ENCODE results near the gene CERK. TPM values are rescaled to one million over a fixed set of nuclear protein-coding genes. Genes with fewer than 3 reads are reported as not detected.

CERK gene
- total and polyA plus RNA-seq, 2 of the 13 experiments (the other 11 are each of a cell fraction or from before 2014, with no cell fraction given), result 40.3 to 41.9 TPM

GRCh38 chr22:46739094-46739870, 1.2 kb upstream of the CERK start (continued):
- TF ChIP-seq ZSCAN5A (CRISPR knock-in tag; IDR thresholded peaks at IDR 0.05; ENCODE audit: borderline replicate concordance), result no peak
- no peak for TF ChIP-seq RFX1 (IDR thresholded peaks at IDR 0.05)
- TF ChIP-seq ZBTB44 (CRISPR knock-in tag; IDR thresholded peaks at IDR 0.05), result no peak
- no peak for TF ChIP-seq NKX3-1 (CRISPR knock-in tag; IDR thresholded peaks at IDR 0.05)
- peak; percentile 58 for TF ChIP-seq ARID4A (CRISPR knock-in tag; IDR thresholded peaks at IDR 0.05; ENCODE audit: borderline replicate concordance)
- TF ChIP-seq HOXA3 (CRISPR knock-in tag; IDR thresholded peaks at IDR 0.05), result no peak; the same call in 1 of the 2 replicates
- TF ChIP-seq KMT2B (CRISPR knock-in tag; IDR thresholded peaks at IDR 0.05), result no peak
- no peak for TF ChIP-seq ZBTB37 (CRISPR knock-in tag; IDR thresholded peaks at IDR 0.05)
- no peak for TF ChIP-seq ZNF510 (CRISPR knock-in tag; IDR thresholded peaks at IDR 0.05; ENCODE audit: low read depth)
- no peak for TF ChIP-seq SMAD9 (CRISPR knock-in tag; IDR thresholded peaks at IDR 0.05)
- peak; percentile 24; the same call in 1 of the 2 replicates for TF ChIP-seq ZNF788 (CRISPR knock-in tag; IDR thresholded peaks at IDR 0.05; ENCODE audit: borderline replicate concordance)
- TF ChIP-seq MAF1 (CRISPR knock-in tag; IDR thresholded peaks at IDR 0.05; ENCODE audit: borderline replicate concordance), result no peak
- TF ChIP-seq SRY (CRISPR knock-in tag; IDR thresholded peaks at IDR 0.05), result no peak
- TF ChIP-seq TFDP1 (CRISPR knock-in tag; IDR thresholded peaks at IDR 0.05; ENCODE audit: borderline replicate concordance), result peak; percentile 81
- no peak for TF ChIP-seq MTF1 (CRISPR knock-in tag; IDR thresholded peaks at IDR 0.05)
- TF ChIP-seq STAG1 (CRISPR knock-in tag; IDR thresholded peaks at IDR 0.05), result peak; percentile 52; the same call in 1 of the 2 replicates
- TF ChIP-seq ZNF75D (CRISPR knock-in tag; IDR thresholded peaks at IDR 0.05; ENCODE audit: borderline replicate concordance), result no peak
- TF ChIP-seq TSC22D2 (CRISPR knock-in tag; IDR thresholded peaks at IDR 0.05; ENCODE audit: borderline replicate concordance), result peak; percentile 23; the same call in 1 of the 2 replicates
- TF ChIP-seq PRMT3 (CRISPR knock-in tag; IDR thresholded peaks at IDR 0.05; ENCODE audit: borderline replicate concordance, low read depth), result no peak
- TF ChIP-seq ZNF3 (CRISPR knock-in tag; IDR thresholded peaks at IDR 0.05), result no peak

Data from HepG2 (cell line).